ENCODE results near the gene CWC27.

The CWC27 gene

DNA sequence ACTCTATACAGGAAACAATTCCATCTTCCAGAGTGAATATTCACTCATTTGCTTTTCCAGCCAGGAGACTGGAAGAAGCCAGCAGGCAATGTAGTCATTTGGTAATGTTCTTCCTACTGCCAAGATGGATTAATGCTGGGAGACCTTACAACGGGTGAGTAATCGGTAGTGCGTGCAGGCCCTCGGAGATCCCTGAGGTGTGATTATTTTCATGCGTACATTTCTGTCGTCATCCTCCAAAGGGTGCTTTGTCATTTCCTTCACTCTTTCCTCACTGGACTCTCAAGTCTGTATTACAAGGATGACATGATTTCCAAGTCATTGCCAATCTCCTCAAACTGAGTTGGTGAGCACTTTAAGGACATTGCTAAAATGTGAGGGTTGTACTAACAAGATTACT is 263.5 kb downstream of the CWC27 start:
- no peak for DNase-seq
- H3K27me3 ChIP-seq (replicated peaks; ENCODE audit: control insufficient read depth, insufficient read depth, low read length, poor library complexity, severe bottlenecking): no peaks in the 10 kb centered on the region
- no peak overlapping the region for H3K4me3 ChIP-seq (ENCODE audit: insufficient read depth, low read depth, low read length, poor library complexity, severe bottlenecking)
- H3K4me1 ChIP-seq (ENCODE audit: control insufficient read depth, insufficient read depth, low read length, poor library complexity, severe bottlenecking): peaks cover 11% of the 10 kb centered on the region
- no peaks in the 10 kb centered on the region for H3K36me3 ChIP-seq (ENCODE audit: control insufficient read depth, insufficient read depth, low read length)
- H3K27ac ChIP-seq (ENCODE audit: insufficient read depth, low read length, poor library complexity, severe bottlenecking): no peak overlapping the region
- no peaks in the 10 kb centered on the region for H3K9me3 ChIP-seq (ENCODE audit: control insufficient read depth, low read length)

DNA sequence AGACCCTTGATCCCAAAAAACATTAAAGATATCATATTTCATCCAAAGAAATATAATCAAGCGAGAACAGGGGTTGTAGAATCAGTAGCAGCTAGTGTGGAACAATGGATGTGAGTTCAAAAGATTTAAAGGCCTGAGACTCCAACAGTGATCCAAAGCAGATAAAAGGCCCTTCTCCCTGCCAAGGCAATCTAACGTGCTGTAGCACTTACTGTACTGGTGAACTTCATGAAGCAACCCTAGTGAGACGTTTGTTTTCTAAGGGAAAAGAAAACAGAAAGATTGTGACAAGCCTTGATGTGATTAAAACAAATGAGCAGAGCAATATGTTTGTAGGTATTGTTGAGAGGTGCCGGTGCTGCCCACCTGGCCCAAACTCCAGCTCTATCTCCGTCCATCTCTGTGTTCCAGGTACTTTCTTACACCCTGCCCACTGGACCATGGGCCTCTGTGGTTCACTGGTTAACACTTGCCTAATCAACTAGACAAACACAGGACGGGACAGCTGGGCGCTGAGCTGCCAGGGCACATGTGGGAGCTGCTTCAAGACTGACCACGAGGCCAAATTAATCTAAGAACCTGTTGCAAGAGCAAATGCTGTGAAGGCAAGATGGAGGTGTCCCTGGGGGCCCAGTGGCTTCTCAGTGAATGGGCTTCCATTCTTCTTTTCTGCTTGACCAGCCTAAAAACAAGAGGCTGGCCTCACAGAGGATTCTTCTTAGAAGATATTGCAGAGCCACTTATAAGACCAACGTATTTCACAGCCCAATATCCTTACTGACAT is 265.5 kb downstream of the CWC27 start:
- H3K36me3 ChIP-seq (ENCODE audit: control insufficient read depth, insufficient read depth, low read length): no peaks in the 10 kb centered on the region
- peak overlapping the region; percentile 88 for H3K27ac ChIP-seq (ENCODE audit: insufficient read depth, low read length, poor library complexity, severe bottlenecking)
- H3K4me3 ChIP-seq (ENCODE audit: insufficient read depth, low read depth, low read length, poor library complexity, severe bottlenecking): no peak overlapping the region
- no peaks in the 10 kb centered on the region for H3K27me3 ChIP-seq (replicated peaks; ENCODE audit: control insufficient read depth, insufficient read depth, low read length, poor library complexity, severe bottlenecking)
- no peaks in the 10 kb centered on the region for H3K9me3 ChIP-seq (ENCODE audit: control insufficient read depth, low read length)
- DNase-seq: no peak
- H3K4me1 ChIP-seq (ENCODE audit: control insufficient read depth, insufficient read depth, low read length, poor library complexity, severe bottlenecking): peaks cover 17% of the 10 kb centered on the region

DNA sequence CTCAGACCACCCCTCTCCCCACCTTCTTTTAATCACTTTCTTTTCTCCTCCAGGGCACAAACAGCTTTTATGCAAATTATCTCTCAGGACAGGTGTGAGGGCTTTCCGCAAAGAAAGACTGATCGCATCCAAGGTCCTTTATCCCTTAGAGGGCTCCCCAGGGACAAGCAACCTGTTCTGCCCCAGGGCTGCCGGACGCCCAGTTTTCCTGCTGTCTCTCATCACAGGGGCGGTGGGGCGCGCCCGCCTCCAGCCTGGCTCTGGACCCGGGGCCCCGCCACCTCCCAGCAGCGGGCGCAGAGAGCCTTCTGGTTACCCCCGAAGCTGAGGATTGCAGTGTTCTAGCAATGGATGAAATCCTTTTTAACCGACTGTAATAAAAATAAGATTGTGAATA is 266.1 kb downstream of the CWC27 start:
- Histone ChIP-seq H3K9me3 (ENCODE audit: control insufficient read depth, low read length) (no peaks in the 10 kb centered on the region), H3K27me3 (replicated peaks; ENCODE audit: control insufficient read depth, insufficient read depth, low read length, poor library complexity, severe bottlenecking) (no peaks in the 10 kb centered on the region), H3K4me3 (ENCODE audit: insufficient read depth, low read depth, low read length, poor library complexity, severe bottlenecking) (peak overlapping the region; percentile 62), H3K36me3 (ENCODE audit: control insufficient read depth, insufficient read depth, low read length) (no peaks in the 10 kb centered on the region), H3K4me1 (ENCODE audit: control insufficient read depth, insufficient read depth, low read length, poor library complexity, severe bottlenecking) (peaks cover 17% of the 10 kb centered on the region), H3K27ac (ENCODE audit: insufficient read depth, low read length, poor library complexity, severe bottlenecking) (peak overlapping the region; percentile 88)
- no peak for DNase-seq

DNA sequence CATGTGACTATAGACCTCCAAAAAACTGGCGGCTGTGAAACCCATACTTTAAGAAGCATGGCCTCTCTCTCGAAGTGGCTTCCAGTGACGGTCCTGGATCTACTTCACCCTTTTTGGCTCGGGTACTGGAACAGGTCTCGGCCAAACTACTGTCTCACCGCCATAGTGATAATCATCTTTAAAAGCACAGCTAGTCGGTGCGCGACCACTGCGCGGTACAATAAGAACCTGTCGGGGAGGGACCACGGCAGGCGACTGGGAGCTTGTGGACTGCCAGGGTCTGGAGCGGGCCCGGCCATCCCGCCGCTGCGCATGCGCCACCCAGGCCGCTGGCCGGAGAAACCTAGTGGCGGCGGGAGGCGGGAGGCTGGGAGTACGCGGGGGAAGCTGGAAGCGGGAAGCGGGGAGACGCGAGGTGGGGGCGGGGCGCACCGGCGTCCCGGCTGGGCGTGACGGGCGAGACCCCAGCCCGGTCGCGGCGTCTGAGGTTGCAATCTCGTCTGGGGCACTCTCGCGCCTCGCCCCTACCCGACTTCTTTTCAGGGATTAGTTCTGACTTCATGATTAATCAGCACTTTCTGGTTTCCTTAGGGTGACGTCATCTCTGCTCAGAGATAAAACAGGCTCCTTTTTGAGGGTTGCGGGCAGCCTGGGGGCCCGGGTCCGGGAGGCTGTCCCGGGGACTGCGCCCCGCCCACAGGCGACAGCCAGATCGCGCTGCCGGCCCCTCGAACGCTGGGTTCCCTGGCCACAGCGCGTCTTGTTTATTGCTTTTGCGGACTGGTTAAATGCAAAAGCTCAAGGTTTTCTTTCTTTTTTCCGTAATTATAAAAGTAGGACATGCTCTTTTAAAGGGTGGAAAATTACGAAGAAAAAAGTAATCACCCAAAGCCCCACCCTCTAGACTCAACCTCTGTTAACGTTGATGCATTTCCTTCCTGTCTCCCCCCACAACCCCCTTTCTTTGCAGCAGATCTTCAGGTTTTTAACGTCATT is 266.8 kb downstream of the CWC27 start:
- peak overlapping the region; percentile 62 for H3K4me3 ChIP-seq (ENCODE audit: insufficient read depth, low read depth, low read length, poor library complexity, severe bottlenecking)
- no peaks in the 10 kb centered on the region for H3K27me3 ChIP-seq (replicated peaks; ENCODE audit: control insufficient read depth, insufficient read depth, low read length, poor library complexity, severe bottlenecking)
- peak; percentile 76 to 83 (median 77) for DNase-seq
- peak overlapping the region; percentile 88 for H3K27ac ChIP-seq (ENCODE audit: insufficient read depth, low read length, poor library complexity, severe bottlenecking)
- no peaks in the 10 kb centered on the region for H3K9me3 ChIP-seq (ENCODE audit: control insufficient read depth, low read length)
- no peaks in the 10 kb centered on the region for H3K36me3 ChIP-seq (ENCODE audit: control insufficient read depth, insufficient read depth, low read length)
- peaks cover 17% of the 10 kb centered on the region for H3K4me1 ChIP-seq (ENCODE audit: control insufficient read depth, insufficient read depth, low read length, poor library complexity, severe bottlenecking)

DNA sequence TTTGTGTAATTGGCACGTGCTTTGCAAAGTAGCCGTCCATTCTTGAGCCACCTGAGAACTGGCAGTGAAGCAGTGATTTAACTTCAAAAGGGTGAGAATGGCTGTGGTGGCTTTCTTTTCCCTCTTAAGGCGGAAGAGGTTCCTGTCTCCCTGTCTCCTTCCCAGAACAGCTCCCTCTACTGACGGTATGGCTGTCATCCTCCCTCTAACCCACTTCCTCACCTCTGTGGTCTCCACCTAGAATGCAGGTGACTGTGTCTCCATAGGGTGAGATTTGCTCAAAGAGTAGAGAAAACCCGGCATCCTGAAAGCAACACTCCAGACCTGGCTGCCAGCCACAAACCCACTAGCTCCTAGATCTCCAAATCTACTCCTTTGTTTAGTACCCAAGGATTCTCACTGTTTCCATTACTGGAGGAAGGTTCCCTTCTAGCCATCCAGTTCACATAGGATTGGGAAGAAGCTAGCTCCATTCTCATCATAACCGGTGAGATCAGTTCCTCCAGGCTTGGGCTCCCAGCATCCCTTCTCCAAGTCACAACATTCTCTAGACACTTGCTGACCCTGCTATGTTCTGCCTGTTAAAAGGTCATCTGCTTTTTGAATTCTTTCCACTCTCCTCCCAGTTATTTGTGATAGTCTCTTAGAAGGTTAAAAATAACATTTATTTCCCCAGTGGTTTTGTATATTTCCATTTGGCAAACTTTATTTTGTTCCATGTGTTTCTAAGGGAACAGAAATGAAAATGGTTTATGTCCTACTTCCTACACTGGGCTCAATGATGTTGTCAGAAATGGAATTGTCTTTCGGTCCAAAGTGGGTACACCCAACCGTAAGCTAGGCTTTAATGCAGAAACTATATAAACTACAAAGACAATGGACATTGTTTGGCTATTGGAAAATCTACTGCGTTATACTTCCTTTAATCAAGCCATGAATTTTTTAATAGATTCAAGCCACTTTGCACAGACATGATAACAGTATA is 269.4 kb downstream of the CWC27 start:
- H3K9me3 ChIP-seq (ENCODE audit: control insufficient read depth, low read length): no peaks in the 10 kb centered on the region
- H3K27ac ChIP-seq (ENCODE audit: insufficient read depth, low read length, poor library complexity, severe bottlenecking): no peak overlapping the region
- DNase-seq: peak in 2 of 3 donors; percentile 5 to 7
- no peaks in the 10 kb centered on the region for H3K27me3 ChIP-seq (replicated peaks; ENCODE audit: control insufficient read depth, insufficient read depth, low read length, poor library complexity, severe bottlenecking)
- peaks cover 17% of the 10 kb centered on the region for H3K4me1 ChIP-seq (ENCODE audit: control insufficient read depth, insufficient read depth, low read length, poor library complexity, severe bottlenecking)
- no peak overlapping the region for H3K4me3 ChIP-seq (ENCODE audit: insufficient read depth, low read depth, low read length, poor library complexity, severe bottlenecking)
- H3K36me3 ChIP-seq (ENCODE audit: control insufficient read depth, insufficient read depth, low read length): no peaks in the 10 kb centered on the region

DNA sequence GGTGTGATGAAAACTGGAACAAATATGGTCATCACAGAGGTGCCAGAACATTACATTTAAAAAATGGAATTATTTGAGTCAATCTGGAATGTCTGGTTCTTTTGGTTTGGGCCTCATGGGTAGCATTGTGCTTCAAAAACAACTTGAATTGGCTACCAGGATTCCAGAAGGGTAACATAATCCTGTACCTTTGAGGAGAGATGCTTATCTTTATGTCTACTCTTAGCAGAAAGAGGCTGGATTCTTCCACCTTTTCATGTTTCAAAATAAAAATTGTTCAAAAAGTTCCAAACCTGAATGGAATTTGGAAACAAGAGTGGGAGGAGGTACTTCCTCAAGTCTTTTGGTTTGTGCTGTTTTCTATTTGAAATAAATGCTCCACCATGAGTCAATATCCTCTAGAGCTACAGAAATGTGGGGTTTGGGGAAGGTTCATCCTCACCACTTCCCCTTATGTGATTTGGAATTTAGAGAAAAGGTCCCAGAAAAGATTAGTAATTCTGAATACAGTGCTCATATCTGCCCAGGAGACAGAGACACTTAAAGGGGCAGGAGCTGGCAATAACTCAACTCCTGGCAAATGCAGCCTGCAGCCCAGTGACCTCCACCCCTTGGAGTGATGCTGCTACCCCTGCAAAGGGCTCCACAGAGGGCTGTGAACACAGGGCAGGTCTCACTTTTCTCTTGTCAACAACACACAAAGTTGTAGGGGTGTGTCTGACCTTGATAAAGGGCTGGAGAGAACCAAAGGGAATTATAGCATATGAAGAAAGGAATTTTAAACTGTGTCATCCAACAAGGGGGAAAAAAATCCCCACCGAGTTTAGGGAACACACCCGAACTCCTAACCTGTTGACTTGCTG is 272.8 kb downstream of the CWC27 start:
- Histone ChIP-seq H3K9me3 (ENCODE audit: control insufficient read depth, low read length) (no peaks in the 10 kb centered on the region), H3K27ac (ENCODE audit: insufficient read depth, low read length, poor library complexity, severe bottlenecking) (no peak overlapping the region), H3K36me3 (ENCODE audit: control insufficient read depth, insufficient read depth, low read length) (no peaks in the 10 kb centered on the region), H3K27me3 (replicated peaks; ENCODE audit: control insufficient read depth, insufficient read depth, low read length, poor library complexity, severe bottlenecking) (no peaks in the 10 kb centered on the region), H3K4me1 (ENCODE audit: control insufficient read depth, insufficient read depth, low read length, poor library complexity, severe bottlenecking) (peaks cover 13% of the 10 kb centered on the region), H3K4me3 (ENCODE audit: insufficient read depth, low read depth, low read length, poor library complexity, severe bottlenecking) (no peak overlapping the region)
- no peak for DNase-seq

GRCh38 chr5:65043843-65044359 is 275.2 kb downstream of the CWC27 start:
- H3K36me3 ChIP-seq (ENCODE audit: control insufficient read depth, insufficient read depth, low read length): no peaks in the 10 kb centered on the region
- H3K27me3 ChIP-seq (replicated peaks; ENCODE audit: control insufficient read depth, insufficient read depth, low read length, poor library complexity, severe bottlenecking): no peaks in the 10 kb centered on the region
- H3K9me3 ChIP-seq (ENCODE audit: control insufficient read depth, low read length): no peaks in the 10 kb centered on the region
- no peaks in the 10 kb centered on the region for H3K4me1 ChIP-seq (ENCODE audit: control insufficient read depth, insufficient read depth, low read length, poor library complexity, severe bottlenecking)
- DNase-seq: no peak
- H3K4me3 ChIP-seq (ENCODE audit: insufficient read depth, low read depth, low read length, poor library complexity, severe bottlenecking): no peak overlapping the region
- no peak overlapping the region for H3K27ac ChIP-seq (ENCODE audit: insufficient read depth, low read length, poor library complexity, severe bottlenecking)

DNA sequence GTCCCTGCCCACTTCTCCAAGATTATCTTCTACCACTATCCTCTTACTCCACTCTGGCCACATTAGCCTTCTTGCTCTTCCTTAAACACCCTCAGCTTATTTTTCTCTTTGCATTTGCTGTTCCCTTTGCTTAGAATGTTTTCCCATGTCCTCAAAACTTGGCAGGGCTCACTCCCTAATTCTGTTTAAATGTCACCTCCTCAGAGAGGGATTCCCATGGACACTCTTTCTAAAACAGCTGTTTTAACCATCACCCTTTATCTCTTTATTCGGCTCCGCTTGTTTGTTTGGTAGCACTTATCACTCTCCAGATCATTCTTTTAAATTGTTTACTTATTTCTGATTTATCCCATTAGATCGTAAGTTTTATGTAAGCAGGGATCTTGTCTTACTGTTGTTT is 278.5 kb downstream of the CWC27 start:
- H3K27me3 ChIP-seq (replicated peaks; ENCODE audit: control insufficient read depth, insufficient read depth, low read length, poor library complexity, severe bottlenecking): no peaks in the 10 kb centered on the region
- H3K9me3 ChIP-seq (ENCODE audit: control insufficient read depth, low read length): no peaks in the 10 kb centered on the region
- H3K4me1 ChIP-seq (ENCODE audit: control insufficient read depth, insufficient read depth, low read length, poor library complexity, severe bottlenecking): no peaks in the 10 kb centered on the region
- H3K27ac ChIP-seq (ENCODE audit: insufficient read depth, low read length, poor library complexity, severe bottlenecking): no peak overlapping the region
- no peak overlapping the region for H3K4me3 ChIP-seq (ENCODE audit: insufficient read depth, low read depth, low read length, poor library complexity, severe bottlenecking)
- H3K36me3 ChIP-seq (ENCODE audit: control insufficient read depth, insufficient read depth, low read length): no peaks in the 10 kb centered on the region
- DNase-seq: no peak
